HG02885 (cell line): ENCODE data around the gene DOCK2.
A peak's percentile ranks its signal among the peaks of the same experiment; 100 is the strongest.
"Not testable (repeated sequence)": the region's sequence is repeated elsewhere in the genome, so short reads cannot be mapped to it uniquely, and the experiment has no call there.

Source experiments
- ATAC-seq: cut with Tn5 transposase; IDR thresholded peaks from one replicate; pipeline ENCODE4 v1.9.1; 2021; ENCODE audit warnings: mild to moderate bottlenecking; ENCODE audit not compliant: unreplicated experiment, poor library complexity

The DOCK2 gene

GRCh38 chr5:169805937-169806700, 169.0 kb downstream of the DOCK2 start:
- peak; percentile 65 for ATAC-seq

- ATAC-seq: no peak
These were observed 171.1 kb downstream of the DOCK2 start for GRCh38 chr5:169808118-169808581.

GRCh38 chr5:169808880-169809279, 171.8 kb downstream of the DOCK2 start:
- ATAC-seq: not testable (repeated sequence)

- ATAC-seq: no peak
These were observed 172.2 kb downstream of the DOCK2 start for GRCh38 chr5:169809281-169809680.

- ATAC-seq: no peak
These were observed 173.4 kb downstream of the DOCK2 start for GRCh38 chr5:169810524-169810923.

GRCh38 chr5:169811023-169811422, 173.9 kb downstream of the DOCK2 start:
- no peak for ATAC-seq

- ATAC-seq: no peak
These were observed 174.6 kb downstream of the DOCK2 start for GRCh38 chr5:169811680-169812079.

GRCh38 chr5:169812786-169813185, 175.7 kb downstream of the DOCK2 start:
- ATAC-seq: no peak

GRCh38 chr5:169814045-169814444, 177.0 kb downstream of the DOCK2 start:
- ATAC-seq: no peak

GRCh38 chr5:169814522-169814921, 177.4 kb downstream of the DOCK2 start:
- ATAC-seq: no peak

- no peak for ATAC-seq
These were observed 180.0 kb downstream of the DOCK2 start for GRCh38 chr5:169817031-169817430.

GRCh38 chr5:169826618-169827017, 189.5 kb downstream of the DOCK2 start:
- no peak for ATAC-seq

- ATAC-seq: no peak
These were observed 190.7 kb downstream of the DOCK2 start for GRCh38 chr5:169827769-169828168.

GRCh38 chr5:169828385-169828784, 191.3 kb downstream of the DOCK2 start:
- ATAC-seq: peak; percentile 72

GRCh38 chr5:169831331-169831730, 194.3 kb downstream of the DOCK2 start:
- ATAC-seq: no peak

GRCh38 chr5:169832304-169832703, 195.2 kb downstream of the DOCK2 start:
- no peak for ATAC-seq

- peak; percentile 48 for ATAC-seq
These were observed 195.8 kb downstream of the DOCK2 start for GRCh38 chr5:169832845-169833244.

GRCh38 chr5:169833681-169834292, 196.7 kb downstream of the DOCK2 start:
- not testable (repeated sequence) for ATAC-seq

- ATAC-seq: not testable (repeated sequence)
These were observed 197.5 kb downstream of the DOCK2 start for GRCh38 chr5:169834540-169834939.

GRCh38 chr5:169836835-169837536, 199.9 kb downstream of the DOCK2 start:
- no peak for ATAC-seq

- no peak for ATAC-seq
These were observed 200.6 kb downstream of the DOCK2 start for GRCh38 chr5:169837686-169838085.
